Measurements from ENCODE around the gene MAPKAP1. TPM values are rescaled to one million over a fixed set of nuclear protein-coding genes. Genes with fewer than 3 reads are reported as not detected.
A peak's percentile ranks its signal among the peaks of the same experiment; 100 is the strongest.

MAPKAP1 gene
- total RNA-seq, 1 donor from 2014 or later: 67.3 TPM

DNA sequence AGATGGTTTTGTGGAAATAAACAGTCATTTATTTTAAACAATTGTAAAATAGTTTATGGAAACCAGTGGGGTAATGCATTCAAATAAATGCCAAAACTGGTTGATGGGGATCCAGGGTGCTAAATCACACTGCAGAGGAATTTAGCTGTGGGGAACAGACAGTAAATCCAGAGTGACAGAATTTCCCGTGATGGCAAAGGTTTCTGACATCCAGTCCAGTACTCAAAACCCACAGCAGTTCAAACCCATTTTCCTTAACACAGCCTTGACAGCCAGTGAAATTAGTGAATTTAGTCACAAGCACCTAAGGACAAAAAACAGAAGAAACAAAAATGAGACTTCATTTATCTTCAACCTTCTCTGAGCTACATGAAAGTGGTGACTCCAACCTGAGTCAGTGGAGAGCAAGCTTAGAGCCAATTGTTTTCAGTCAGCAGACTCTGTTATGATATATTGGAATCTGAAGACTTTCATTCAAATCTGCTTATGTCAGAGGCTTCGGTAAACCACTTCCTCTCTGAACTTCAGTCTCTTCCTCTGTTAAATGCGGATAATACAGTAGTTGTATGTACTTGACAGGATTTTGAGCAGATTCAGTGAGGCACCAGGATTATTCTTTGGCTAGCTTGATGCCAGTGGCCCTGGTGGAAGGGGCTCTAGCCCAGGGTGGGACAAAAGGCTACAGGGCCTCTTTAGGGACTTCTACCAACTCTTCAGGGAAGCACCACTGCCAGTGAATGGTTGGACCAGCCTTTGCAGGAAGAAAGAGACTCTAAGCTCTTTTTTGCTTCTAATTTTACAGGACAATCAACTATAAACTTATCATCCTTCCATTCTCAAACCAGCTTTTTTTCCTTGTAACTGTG lies 185.3 kb downstream of the MAPKAP1 start:
- no peak for TF ChIP-seq CTCF (conservative IDR thresholded peaks at IDR 0.05)
- Mint-ChIP-seq H3K27ac (peak overlapping the region; percentile 55), H3K27me3 (no peaks in the 10 kb centered on the region), H3K4me1 (ENCODE audit: unreplicated experiment) (peaks cover 29% of the 10 kb centered on the region), H3K36me3 (peaks cover 12% of the 10 kb centered on the region), H3K4me3 (no peak overlapping the region), H3K9me3 (no peaks in the 10 kb centered on the region)
- DNase-seq (ENCODE audit: extremely low spot score, unreplicated experiment): no peak

GRCh38 chr9:125519734-125520133 lies 187.3 kb downstream of the MAPKAP1 start:
- no peak for TF ChIP-seq CTCF (conservative IDR thresholded peaks at IDR 0.05)
- no peak for DNase-seq (ENCODE audit: extremely low spot score, unreplicated experiment)
- Mint-ChIP-seq H3K27ac (no peak overlapping the region), H3K9me3 (no peaks in the 10 kb centered on the region), H3K36me3 (peaks cover 12% of the 10 kb centered on the region), H3K4me3 (no peak overlapping the region), H3K27me3 (no peaks in the 10 kb centered on the region), H3K4me1 (ENCODE audit: unreplicated experiment) (peaks cover 36% of the 10 kb centered on the region)

DNA sequence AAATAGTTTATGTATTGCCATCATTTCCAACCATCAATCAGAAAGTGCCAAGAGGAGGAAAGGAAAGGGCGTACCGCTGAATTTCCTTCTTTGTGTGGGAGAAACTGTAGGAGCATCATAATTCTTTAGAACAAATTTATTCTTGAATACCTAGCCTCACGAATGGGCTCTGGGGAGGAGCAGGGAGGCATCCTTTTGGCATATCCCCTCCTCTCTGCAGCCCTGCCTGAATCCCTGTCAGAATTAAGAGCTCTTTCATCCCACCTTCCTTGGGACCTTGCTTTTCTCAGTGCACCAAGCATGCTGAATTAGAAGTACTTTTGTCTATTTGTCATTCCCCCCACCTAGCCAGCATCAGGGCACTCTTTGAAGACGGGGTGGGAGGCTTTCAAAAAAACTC lies 189.4 kb downstream of the MAPKAP1 start:
- Mint-ChIP-seq H3K27me3 (no peaks in the 10 kb centered on the region), H3K9me3 (no peaks in the 10 kb centered on the region), H3K4me3 (no peak overlapping the region), H3K4me1 (ENCODE audit: unreplicated experiment) (peaks cover 32% of the 10 kb centered on the region), H3K36me3 (peaks cover 12% of the 10 kb centered on the region), H3K27ac (no peak overlapping the region)
- no peak for TF ChIP-seq CTCF (conservative IDR thresholded peaks at IDR 0.05)
- no peak for DNase-seq (ENCODE audit: extremely low spot score, unreplicated experiment)

- no peak overlapping the region for H3K4me3 Mint-ChIP-seq
These were observed 190.7 kb downstream of the MAPKAP1 start for GRCh38 chr9:125515983-125516940.

More at GRCh38 chr9:125515983-125516940, 190.7 kb downstream of the MAPKAP1 start:
- DNase-seq (ENCODE audit: extremely low spot score, unreplicated experiment): no peak
- no peak for TF ChIP-seq CTCF (conservative IDR thresholded peaks at IDR 0.05)
- Mint-ChIP-seq H3K9me3 (no peaks in the 10 kb centered on the region), H3K36me3 (peaks cover 12% of the 10 kb centered on the region), H3K27me3 (no peaks in the 10 kb centered on the region), H3K4me1 (ENCODE audit: unreplicated experiment) (peaks cover 34% of the 10 kb centered on the region), H3K27ac (no peak overlapping the region)

All from type B pancreatic cell (in vitro differentiated cells).